Stomach (tissue), 9 donors: ENCODE data around the gene KCTD16. TPM values are rescaled to one million over a fixed set of nuclear protein-coding genes. Genes with fewer than 3 reads are reported as not detected.

ENCODE experiments used
- DNase-seq, 2 donors: peaks; one replicate each; pipeline versions ENCODE4 v3.0.0 to v3.0.0-alpha.2; 2013 to 2019
- H3K27ac ChIP-seq, 5 donors: fragments of 200-600 bp in 4 of 5; sonication (generic) in 4 of 5; one replicate each; pipeline ENCODE4 v1.5.1; 2013 to 2019; ENCODE audit warnings: mild to moderate bottlenecking in 1 of 5, moderate library complexity in 1 of 5
- H3K27me3 ChIP-seq, 3 donors: fragments of 200-600 bp; sonication (generic); one replicate each; pipeline ENCODE4 v1.5.1; 2017 to 2019; ENCODE audit warnings: mixed run types in 1 of 3
- H3K36me3 ChIP-seq, 4 donors: fragments of 200-600 bp; sonication (generic); 1 replicate in 3 of 4; 2 replicates in 1 of 4; pipeline ENCODE4 v1.5.1; 2016 to 2019
- H3K4me1 ChIP-seq, 4 donors: fragments of 200-600 bp; sonication (generic); one replicate each; pipeline ENCODE4 v1.5.1; 2016 to 2019
- H3K4me3 ChIP-seq, 4 donors: fragments of 200-600 bp; sonication (generic) in 3 of 4; one replicate each; pipeline ENCODE4 v1.5.1; 2016 to 2019; ENCODE audit warnings: mild to moderate bottlenecking in 1 of 4
- H3K9me3 ChIP-seq, 4 donors: fragments of 200-600 bp; sonication (generic); one replicate each; pipeline ENCODE4 v1.5.1; 2016 to 2019
- CTCF ChIP-seq, 7 experiments: fragments of 450-650 bp in 4 of 7; fragments of 200-600 bp in 3 of 7; sonication (generic) in 3 of 7; IDR thresholded peaks; one replicate each; pipeline ENCODE4 v1.5.1; 2016 to 2019; ENCODE audit warnings: antibody characterized with exemption in 7 of 7, control low read depth in 2 of 7, mild to moderate bottlenecking in 1 of 7
- EP300 ChIP-seq: sonication (generic); formaldehyde crosslinking; IDR thresholded peaks from one replicate; pipeline ENCODE4 v1.6.1; 2017; ENCODE audit warnings: antibody characterized with exemption
- POLR2A ChIP-seq, 4 donors: fragments of 450-650 bp; IDR thresholded peaks; one replicate each; pipeline ENCODE4 v1.6.1; 2016; ENCODE audit warnings: antibody characterized with exemption in 4 of 4, control low read depth in 2 of 4, mild to moderate bottlenecking in 1 of 4, moderate library complexity in 1 of 4
- POLR2AphosphoS5 ChIP-seq, 3 donors: sonication (generic); formaldehyde crosslinking; IDR thresholded peaks; one replicate each; pipeline ENCODE4 v1.6.1; 2016; ENCODE audit warnings: antibody characterized with exemption in 3 of 3
- WGBS, 5 donors: extraction: QIAGEN DNeasy Blood & Tissue Kit in 3 of 5; methylation state at CpG; one replicate each; pipeline versions ENCODE4 v1.1.5 to v1.1.7; 2013 to 2018; 5-methylcytosine and 5-hydroxymethylcytosine counted together
- intact Hi-C: fragments of 100-400 bp; cut with DNase I; formaldehyde crosslinking; loops from one replicate; pipeline ENCODE4 v1.15.1; 2023; ENCODE audit warnings: low total_unique reads
- polyA plus RNA-seq, 3 donors: library from polyadenylated mRNA; stranded (reverse); fragments of 200-250 nt; gene quantifications; one replicate each; pipeline ENCODE4 v1.2.3, GENCODE V29; 2013
- total RNA-seq, 5 donors: library from RNA; depleted of rRNA; stranded (reverse); fragments of >200 nt; gene quantifications; one replicate each; pipeline versions ENCODE4 v1.1.0 to v1.2.3, GENCODE V29; 2014 to 2016
- donor health status: healthy with polysubstance abuse.
- donor health status: Bipolar disorder and iron deficiency.
- donor health status: healthy.

KCTD16 gene
- total and polyA plus RNA-seq, 8 donors, result under 0.01 to 1.8 (median under 0.01) TPM; not detected in 4

GRCh38 chr5:144194144-144194543 lies 23.5 kb downstream of the KCTD16 start:
- H3K4me1 ChIP-seq, result peaks cover 0 to 22% (median 6%) of the 10 kb centered on the region in 4 donors
- H3K9me3 ChIP-seq, result no peaks in the 10 kb centered on the region
- intact Hi-C loops, result no loop called here
- no peak overlapping the region for H3K27ac ChIP-seq
- H3K27me3 ChIP-seq, result peaks cover 0 to 7% (median 0%) of the 10 kb centered on the region in 3 donors
- no peak for DNase-seq
- WGBS, 5 donors, result 72 to 90% (median 81%) methylated on average over 2 of the region's 2 CpGs
- no peak for TF ChIP-seq POLR2AphosphoS5 (IDR thresholded peaks at IDR 0.05)
- no peak for TF ChIP-seq EP300
- TF ChIP-seq CTCF (IDR thresholded peaks at IDR 0.05), result no peak
- no peak for TF ChIP-seq POLR2A (IDR thresholded peaks at IDR 0.05)
- no peak overlapping the region for H3K4me3 ChIP-seq
- H3K36me3 ChIP-seq, result no peaks in the 10 kb centered on the region

- TF ChIP-seq EP300 (no peak), CTCF (IDR thresholded peaks at IDR 0.05) (no peak), POLR2AphosphoS5 (IDR thresholded peaks at IDR 0.05) (no peak), POLR2A (IDR thresholded peaks at IDR 0.05) (no peak)
- Histone ChIP-seq H3K36me3 (no peaks in the 10 kb centered on the region), H3K27me3 (peaks cover 0 to 15% (median 0%) of the 10 kb centered on the region in 3 donors), H3K9me3 (no peaks in the 10 kb centered on the region), H3K4me1 (peaks cover 0 to 9% (median 6%) of the 10 kb centered on the region in 4 donors), H3K27ac (no peak overlapping the region), H3K4me3 (no peak overlapping the region)
- peak in 1 of 2 donors; percentile 21 for DNase-seq
- WGBS, 5 donors, result 44 to 57% (median 50%) methylated on average over 4 of the region's 4 CpGs
- intact Hi-C loops, result no loop called here
Measured at GRCh38 chr5:144195448-144195847, 24.8 kb downstream of the KCTD16 start.

GRCh38 chr5:144196612-144197011 lies 25.9 kb downstream of the KCTD16 start:
- WGBS, 5 donors, result 79 to 88% (median 84%) methylated on average over 1 of the region's 1 CpG
- Histone ChIP-seq H3K36me3 (no peaks in the 10 kb centered on the region), H3K27ac (no peak overlapping the region), H3K9me3 (no peaks in the 10 kb centered on the region), H3K4me3 (no peak overlapping the region), H3K4me1 (peaks cover 0 to 7% (median 3%) of the 10 kb centered on the region in 4 donors), H3K27me3 (peaks cover 0 to 26% (median 0%) of the 10 kb centered on the region in 3 donors)
- DNase-seq, result no peak
- intact Hi-C loops, result no loop called here
- TF ChIP-seq POLR2A (IDR thresholded peaks at IDR 0.05), result no peak
- TF ChIP-seq POLR2AphosphoS5 (IDR thresholded peaks at IDR 0.05), result no peak
- TF ChIP-seq EP300, result no peak

GRCh38 chr5:144198386-144198785 lies 27.7 kb downstream of the KCTD16 start:
- 31 to 46% (median 38%) methylated on average over 3 of the region's 3 CpGs for WGBS, 5 donors
- peaks cover 0 to 27% (median 0%) of the 10 kb centered on the region in 3 donors for H3K27me3 ChIP-seq
- peaks cover 0 to 7% (median 0%) of the 10 kb centered on the region in 4 donors for H3K4me1 ChIP-seq
- H3K27ac ChIP-seq, result no peak overlapping the region
- no peaks in the 10 kb centered on the region for H3K9me3 ChIP-seq
- H3K36me3 ChIP-seq, result no peaks in the 10 kb centered on the region
- TF ChIP-seq POLR2AphosphoS5 (IDR thresholded peaks at IDR 0.05), result no peak
- no peak for TF ChIP-seq CTCF (IDR thresholded peaks at IDR 0.05)
- TF ChIP-seq EP300, result no peak
- TF ChIP-seq POLR2A (IDR thresholded peaks at IDR 0.05), result no peak
- intact Hi-C loops, result no loop called here
- H3K4me3 ChIP-seq, result no peak overlapping the region
- no peak for DNase-seq

GRCh38 chr5:144201588-144201987 lies 30.9 kb downstream of the KCTD16 start:
- 56 to 69% (median 66%) methylated on average over 5 of the region's 5 CpGs for WGBS, 5 donors
- Histone ChIP-seq H3K4me3 (no peak overlapping the region), H3K27me3 (peaks cover 0 to 54% (median 7%) of the 10 kb centered on the region in 3 donors), H3K9me3 (no peaks in the 10 kb centered on the region), H3K27ac (no peak overlapping the region), H3K36me3 (no peaks in the 10 kb centered on the region), H3K4me1 (peaks cover 0 to 14% (median 10%) of the 10 kb centered on the region in 4 donors)
- TF ChIP-seq EP300 (no peak), CTCF (IDR thresholded peaks at IDR 0.05) (no peak), POLR2A (IDR thresholded peaks at IDR 0.05) (no peak)
- no peak for DNase-seq
- intact Hi-C loops, result no loop called here
